Measurements from ENCODE around the gene ARID3B. TPM values are rescaled to one million over a fixed set of nuclear protein-coding genes. Genes with fewer than 3 reads are reported as not detected.

ARID3B gene
- total RNA-seq, 1 experiment from 2014 or later = 101 TPM

- H3K9ac ChIP-seq (ENCODE audit: extremely low read depth, insufficient read length, low read length) = no peak overlapping the region
These were observed 90.4 kb downstream of the ARID3B start for GRCh38 chr15:74631408-74631807.

More at GRCh38 chr15:74631408-74631807, 90.4 kb downstream of the ARID3B start:
- no peak overlapping the region for H3K18ac ChIP-seq (ENCODE audit: insufficient read length, low read depth, low read length)
- H3K23me2 ChIP-seq (ENCODE audit: insufficient read length, low read depth, low read length, poor library complexity, severe bottlenecking) = no peaks in the 10 kb centered on the region
- H3K4me1 ChIP-seq (ENCODE audit: insufficient read depth, low read length) = no peaks in the 10 kb centered on the region
- no peak overlapping the region for H3K4me3 Mint-ChIP-seq
- no peak overlapping the region for H3K56ac ChIP-seq (ENCODE audit: insufficient read length, low read depth, low read length)
- H2BK20ac ChIP-seq (ENCODE audit: low read depth, low read length, poor library complexity, severe bottlenecking) = no peak overlapping the region
- H3T11ph ChIP-seq (ENCODE audit: low read length) = no peak overlapping the region
- H2BK120ac ChIP-seq (ENCODE audit: low read depth, low read length, poor library complexity, severe bottlenecking) = no peak overlapping the region
- no peaks in the 10 kb centered on the region for H3K9me3 Mint-ChIP-seq
- TF ChIP-seq, protein P1, sequence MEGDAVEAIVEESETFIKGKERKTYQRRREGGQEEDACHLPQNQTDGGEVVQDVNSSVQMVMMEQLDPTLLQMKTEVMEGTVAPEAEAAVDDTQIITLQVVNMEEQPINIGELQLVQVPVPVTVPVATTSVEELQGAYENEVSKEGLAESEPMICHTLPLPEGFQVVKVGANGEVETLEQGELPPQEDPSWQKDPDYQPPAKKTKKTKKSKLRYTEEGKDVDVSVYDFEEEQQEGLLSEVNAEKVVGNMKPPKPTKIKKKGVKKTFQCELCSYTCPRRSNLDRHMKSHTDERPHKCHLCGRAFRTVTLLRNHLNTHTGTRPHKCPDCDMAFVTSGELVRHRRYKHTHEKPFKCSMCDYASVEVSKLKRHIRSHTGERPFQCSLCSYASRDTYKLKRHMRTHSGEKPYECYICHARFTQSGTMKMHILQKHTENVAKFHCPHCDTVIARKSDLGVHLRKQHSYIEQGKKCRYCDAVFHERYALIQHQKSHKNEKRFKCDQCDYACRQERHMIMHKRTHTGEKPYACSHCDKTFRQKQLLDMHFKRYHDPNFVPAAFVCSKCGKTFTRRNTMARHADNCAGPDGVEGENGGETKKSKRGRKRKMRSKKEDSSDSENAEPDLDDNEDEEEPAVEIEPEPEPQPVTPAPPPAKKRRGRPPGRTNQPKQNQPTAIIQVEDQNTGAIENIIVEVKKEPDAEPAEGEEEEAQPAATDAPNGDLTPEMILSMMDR (conservative IDR thresholded peaks at IDR 0.05) = no peak
- H3K14ac ChIP-seq (ENCODE audit: insufficient read depth, low read length) = no peak overlapping the region
- no peak overlapping the region for H4K91ac ChIP-seq (ENCODE audit: insufficient read length, low read depth, low read length)
- DNase-seq = peak; percentile 20
- no peak overlapping the region for H2AK5ac ChIP-seq (ENCODE audit: insufficient read length, low read length)
- no peak overlapping the region for H4K5ac ChIP-seq (ENCODE audit: insufficient read length, low read depth, low read length)
- no peak overlapping the region for H3K27ac ChIP-seq (ENCODE audit: insufficient read length, low read depth, low read length)
- H3K23ac ChIP-seq (ENCODE audit: insufficient read length, low read depth, low read length) = no peak overlapping the region
- H3K36me3 Mint-ChIP-seq (ENCODE audit: insufficient read depth in 1 of 3, low read depth in 3 of 3) = peaks cover 23 to 63% (median 51%) of the 10 kb centered on the region in 3 experiments; a peak in 6 of 7 replicates
- no peak overlapping the region for H3K4ac ChIP-seq (ENCODE audit: low read depth, low read length)
- no peaks in the 10 kb centered on the region for H3K9me3 ChIP-seq (ENCODE audit: control insufficient read depth, low read depth, low read length)
- H2BK5ac ChIP-seq (ENCODE audit: insufficient read length, low read length) = no peak overlapping the region
- no peaks in the 10 kb centered on the region for H3K79me1 ChIP-seq (ENCODE audit: insufficient read depth, low read depth, low read length, poor library complexity, severe bottlenecking)
- no CpG with 5 or more reads among the region's 3 CpGs for WGBS (ENCODE audit: extremely low coverage, insufficient read length, low lambda C conversion rate)
- H3K27me3 ChIP-seq (ENCODE audit: insufficient read depth, low read length) = no peaks in the 10 kb centered on the region
- H4K8ac ChIP-seq (replicated peaks; ENCODE audit: insufficient read length, low read depth, low read length) = no peak overlapping the region
- no peak overlapping the region for H2BK12ac ChIP-seq (ENCODE audit: insufficient read length, low read depth, low read length)
- H3K79me2 ChIP-seq (ENCODE audit: insufficient read depth, low read length) = no peaks in the 10 kb centered on the region
- no peak overlapping the region for H3K4me2 ChIP-seq (ENCODE audit: insufficient read depth, insufficient read length, low read length)
- no peak overlapping the region for H2BK15ac ChIP-seq (ENCODE audit: low read depth, low read length)
- no peaks in the 10 kb centered on the region for H3K4me1 Mint-ChIP-seq
- H4K20me1 ChIP-seq (ENCODE audit: control insufficient read depth, insufficient read depth, insufficient read length) = no peaks in the 10 kb centered on the region
- no peaks in the 10 kb centered on the region; the same call in 1 of the 2 replicates for H3K27me3 Mint-ChIP-seq (ENCODE audit: low read depth)
- H2AFZ ChIP-seq (ENCODE audit: low read length) = no peak overlapping the region
- no peak overlapping the region for H3K27ac Mint-ChIP-seq
